ENCODE data around the gene MIOS.

MIOS gene

GRCh38 chr7:7566651-7567611 lies at the start of gene MIOS:
MIOS (plus strand) TSS chr7:7566884; CDS start chr7:7572476, 5,592 bp downstream.
- peak; percentile 90 to 91 for DNase-seq
- TF ChIP-seq GATA1 (IDR thresholded peaks at IDR 0.05; ENCODE audit: low read depth, low read length) (no peak), POLR2A (IDR thresholded peaks at IDR 0.05; ENCODE audit: low read length) (peak; percentile 81)

- DNase-seq: no peak
- no peak for TF ChIP-seq GATA1 (IDR thresholded peaks at IDR 0.05; ENCODE audit: low read depth, low read length)
- TF ChIP-seq POLR2A (IDR thresholded peaks at IDR 0.05; ENCODE audit: low read length): no peak
Observed at GRCh38 chr7:7517754-7518153, 48.9 kb upstream of the MIOS start.

GRCh38 chr7:7519056-7519455 lies 47.6 kb upstream of the MIOS start:
- DNase-seq: no peak
- no peak for TF ChIP-seq POLR2A (IDR thresholded peaks at IDR 0.05; ENCODE audit: low read length)
- no peak for TF ChIP-seq GATA1 (IDR thresholded peaks at IDR 0.05; ENCODE audit: low read depth, low read length)

GRCh38 chr7:7519528-7519927 lies 47.2 kb upstream of the MIOS start:
- no peak for TF ChIP-seq GATA1 (IDR thresholded peaks at IDR 0.05; ENCODE audit: low read depth, low read length)
- TF ChIP-seq POLR2A (IDR thresholded peaks at IDR 0.05; ENCODE audit: low read length): no peak
- no peak for DNase-seq

- TF ChIP-seq POLR2A (IDR thresholded peaks at IDR 0.05; ENCODE audit: low read length) (no peak), GATA1 (IDR thresholded peaks at IDR 0.05; ENCODE audit: low read depth, low read length) (no peak)
- peak in 1 of 2 experiments; percentile 3 for DNase-seq
Observed at GRCh38 chr7:7521259-7521658, 45.4 kb upstream of the MIOS start.

GRCh38 chr7:7522421-7522820 lies 44.3 kb upstream of the MIOS start:
- no peak for DNase-seq
- TF ChIP-seq GATA1 (IDR thresholded peaks at IDR 0.05; ENCODE audit: low read depth, low read length): no peak

GRCh38 chr7:7524121-7524520 lies 42.6 kb upstream of the MIOS start:
- TF ChIP-seq POLR2A (IDR thresholded peaks at IDR 0.05; ENCODE audit: low read length) (no peak), GATA1 (IDR thresholded peaks at IDR 0.05; ENCODE audit: low read depth, low read length) (no peak)
- no peak for DNase-seq

- no peak for DNase-seq
- no peak for TF ChIP-seq GATA1 (IDR thresholded peaks at IDR 0.05; ENCODE audit: low read depth, low read length)
- TF ChIP-seq POLR2A (IDR thresholded peaks at IDR 0.05; ENCODE audit: low read length): no peak
Observed at GRCh38 chr7:7526006-7526405, 40.7 kb upstream of the MIOS start.

- no peak for DNase-seq
- TF ChIP-seq GATA1 (IDR thresholded peaks at IDR 0.05; ENCODE audit: low read depth, low read length) (no peak), POLR2A (IDR thresholded peaks at IDR 0.05; ENCODE audit: low read length) (no peak)
Observed at GRCh38 chr7:7527047-7527446, 39.6 kb upstream of the MIOS start.

- no peak for DNase-seq
- TF ChIP-seq GATA1 (IDR thresholded peaks at IDR 0.05; ENCODE audit: low read depth, low read length) (no peak), POLR2A (IDR thresholded peaks at IDR 0.05; ENCODE audit: low read length) (no peak)
Observed at GRCh38 chr7:7529328-7529727, 37.4 kb upstream of the MIOS start.

GRCh38 chr7:7533831-7534430 lies 32.8 kb upstream of the MIOS start:
- peak in 1 of 2 experiments; percentile 3 for DNase-seq

GRCh38 chr7:7535691-7536090 lies 31.0 kb upstream of the MIOS start, which contains the start of gene COL28A1:
COL28A1 (minus strand) TSS chr7:7535873; CDS start chr7:7532875, 2,998 bp downstream.
- no peak for DNase-seq
- no peak for TF ChIP-seq GATA1 (IDR thresholded peaks at IDR 0.05; ENCODE audit: low read depth, low read length)
- no peak for TF ChIP-seq POLR2A (IDR thresholded peaks at IDR 0.05; ENCODE audit: low read length)

More at GRCh38 chr7:7533831-7534430, 32.8 kb upstream of the MIOS start:
- TF ChIP-seq GATA1 (IDR thresholded peaks at IDR 0.05; ENCODE audit: low read depth, low read length) (no peak), POLR2A (IDR thresholded peaks at IDR 0.05; ENCODE audit: low read length) (no peak)

- DNase-seq: no peak
- TF ChIP-seq POLR2A (IDR thresholded peaks at IDR 0.05; ENCODE audit: low read length) (no peak), GATA1 (IDR thresholded peaks at IDR 0.05; ENCODE audit: low read depth, low read length) (no peak)
Observed at GRCh38 chr7:7536396-7537019, 30.2 kb upstream of the MIOS start.

GRCh38 chr7:7537711-7538110 lies 29.0 kb upstream of the MIOS start:
- no peak for DNase-seq
- TF ChIP-seq POLR2A (IDR thresholded peaks at IDR 0.05; ENCODE audit: low read length) (no peak), GATA1 (IDR thresholded peaks at IDR 0.05; ENCODE audit: low read depth, low read length) (no peak)

Data from erythroblast (primary cell).